ENCODE data around the gene HMG20B.

The HMG20B gene

GRCh38 chr19:3585301-3586126 lies 12.8 kb downstream of the HMG20B start, which contains the start of gene GIPC3:
Gene GIPC3, plus strand, starts transcription at chr19:3585478. Its CDS starts 120 bp downstream, at chr19:3585598.
- DNase-seq: no peak

- no peak for DNase-seq
These were observed 13.4 kb downstream of the HMG20B start for GRCh38 chr19:3586127-3586626.

GRCh38 chr19:3586707-3587346 lies 14.1 kb downstream of the HMG20B start:
- DNase-seq: no peak

GRCh38 chr19:3589439-3589838 lies 16.7 kb downstream of the HMG20B start:
- no peak for DNase-seq

DNA sequence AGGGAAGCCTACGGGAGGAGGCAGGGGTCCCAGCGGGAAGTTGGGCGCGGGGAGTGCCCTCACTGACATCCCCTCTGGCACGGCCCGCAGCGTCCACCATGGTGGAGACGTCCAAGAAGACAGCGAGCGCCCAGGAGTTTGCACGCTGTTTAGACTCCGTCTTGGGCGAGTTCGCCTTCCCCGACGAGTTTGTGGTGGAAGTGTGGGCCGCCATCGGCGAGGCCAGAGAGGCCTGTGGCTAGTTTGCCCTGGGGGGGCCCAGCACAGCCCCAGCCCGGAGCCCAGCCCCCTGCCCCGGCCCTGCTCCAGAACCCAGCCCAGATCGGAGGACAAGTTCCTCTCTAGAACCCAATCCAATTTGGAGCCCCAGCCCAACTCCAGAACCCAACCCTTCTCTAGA lies 17.2 kb downstream of the HMG20B start:
- no peak for DNase-seq

GRCh38 chr19:3590991-3591659 lies 18.4 kb downstream of the HMG20B start:
- no peak for DNase-seq

GRCh38 chr19:3591876-3592613 lies 19.3 kb downstream of the HMG20B start:
- no peak for DNase-seq

GRCh38 chr19:3593156-3593555 lies 20.4 kb downstream of the HMG20B start:
- no peak for DNase-seq

GRCh38 chr19:3595521-3596061 lies 22.8 kb downstream of the HMG20B start:
- DNase-seq: no peak

DNA sequence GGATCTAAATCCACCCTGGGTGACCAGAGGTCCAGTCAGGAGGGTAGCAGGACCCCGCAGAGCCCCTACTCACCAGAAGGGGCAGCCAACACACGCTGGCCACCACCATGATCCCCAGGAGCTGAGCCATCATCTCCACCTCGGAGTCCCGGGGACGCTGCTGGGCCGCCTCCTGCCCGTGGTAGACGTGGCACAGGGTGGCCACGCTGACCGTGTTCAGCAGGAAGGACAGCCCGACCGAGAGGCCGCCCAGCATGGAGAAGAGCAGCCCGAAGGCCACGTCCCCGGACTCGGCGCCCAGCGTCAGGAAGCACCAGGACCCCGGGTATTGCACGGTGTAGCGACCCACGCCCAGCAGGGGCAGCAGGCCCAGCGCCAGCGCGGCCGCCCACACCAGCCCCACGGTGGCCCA lies 27.0 kb downstream of the HMG20B start:
- DNase-seq: no peak

DNA sequence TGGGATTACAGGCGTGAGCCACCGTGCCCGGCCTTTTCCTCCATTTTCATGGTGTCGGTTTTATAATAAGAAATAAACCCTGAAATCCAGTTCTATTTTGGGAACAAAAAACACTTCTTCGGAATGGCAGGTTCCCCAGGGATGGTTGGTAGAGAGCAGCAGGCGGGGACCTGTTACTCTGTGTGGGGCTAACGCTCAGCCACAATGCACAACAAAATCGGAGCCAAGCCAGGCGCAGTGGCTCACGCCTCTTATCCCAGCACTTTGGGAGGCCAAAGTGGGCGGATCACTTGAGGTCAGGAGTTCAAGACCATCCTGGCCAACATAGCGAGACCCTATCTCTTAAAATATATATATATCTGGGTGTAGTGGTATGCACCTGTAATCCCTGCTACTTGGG lies 28.3 kb downstream of the HMG20B start:
- DNase-seq: no peak

GRCh38 chr19:3603121-3603811 lies 30.5 kb downstream of the HMG20B start:
- DNase-seq: no peak

DNA sequence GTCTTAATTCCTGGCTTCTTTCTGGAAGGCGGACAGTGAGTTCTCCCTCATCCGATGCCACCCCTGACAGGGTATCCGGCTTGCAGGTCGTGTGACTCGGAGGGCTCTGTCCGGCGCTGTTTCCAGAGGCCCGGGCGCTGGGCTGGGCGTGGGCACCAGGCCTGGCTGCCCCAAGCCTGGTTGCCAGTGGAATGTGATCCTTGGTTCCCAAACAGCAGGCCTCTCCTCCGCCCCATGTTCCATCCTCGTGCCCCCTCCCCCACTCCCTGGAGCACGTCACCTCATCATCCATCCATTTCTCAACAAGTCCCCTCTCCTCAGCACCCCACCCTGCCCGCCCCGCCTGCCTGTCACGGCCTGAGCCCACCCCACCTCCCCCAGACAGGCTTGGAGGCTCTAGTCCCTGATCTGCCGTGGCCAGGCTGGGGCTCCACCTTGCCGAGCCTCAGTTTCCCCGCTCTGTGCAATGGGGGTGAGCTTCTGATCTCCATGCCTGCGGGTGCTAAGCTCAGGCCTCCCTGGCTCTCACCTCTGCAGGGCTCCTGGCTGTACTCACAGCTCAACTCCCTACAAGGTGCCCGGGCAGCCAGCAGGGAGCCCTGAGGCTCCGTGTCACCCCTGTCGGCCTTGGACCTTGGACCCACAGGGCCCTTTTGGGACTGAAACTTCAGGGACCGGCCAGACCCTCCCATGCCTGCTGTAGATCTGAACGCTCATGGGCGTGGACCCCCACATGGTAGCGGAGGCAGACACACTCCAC lies 31.7 kb downstream of the HMG20B start:
- DNase-seq: no peak

DNA sequence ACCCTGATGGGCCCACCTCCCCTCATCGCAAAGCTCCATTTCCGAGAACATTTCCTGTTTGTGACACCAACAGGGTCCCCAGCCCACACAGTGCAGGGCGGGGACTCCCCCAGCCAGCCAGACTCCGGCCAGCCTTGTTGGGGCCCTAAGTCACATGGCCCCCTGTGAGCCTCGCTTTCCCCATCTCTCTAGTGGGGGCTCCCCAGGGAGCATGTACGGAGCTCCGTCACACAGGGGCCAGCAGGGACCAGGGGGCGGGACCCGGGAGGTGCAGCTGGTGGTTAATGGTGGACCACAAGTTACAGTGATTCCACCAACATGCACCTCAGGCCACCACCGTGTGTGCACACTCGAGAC lies 32.2 kb downstream of the HMG20B start:
- no peak for DNase-seq

DNA sequence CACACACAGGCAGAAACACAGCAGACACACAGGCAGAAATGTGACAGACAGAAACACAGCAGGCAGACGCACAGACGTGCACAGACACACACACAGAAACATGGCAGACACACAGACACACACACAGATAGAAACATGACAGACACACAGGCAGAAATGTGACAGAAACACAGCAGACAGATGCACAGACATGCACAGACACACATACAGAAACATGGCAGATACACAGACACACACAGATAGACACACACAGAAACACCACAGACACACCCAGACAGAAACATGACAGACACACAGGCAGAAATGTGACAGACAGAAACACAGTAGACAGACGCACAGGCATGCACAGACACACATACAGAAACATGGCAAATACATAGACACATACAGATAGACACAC lies 32.6 kb downstream of the HMG20B start:
- DNase-seq: no peak

DNA sequence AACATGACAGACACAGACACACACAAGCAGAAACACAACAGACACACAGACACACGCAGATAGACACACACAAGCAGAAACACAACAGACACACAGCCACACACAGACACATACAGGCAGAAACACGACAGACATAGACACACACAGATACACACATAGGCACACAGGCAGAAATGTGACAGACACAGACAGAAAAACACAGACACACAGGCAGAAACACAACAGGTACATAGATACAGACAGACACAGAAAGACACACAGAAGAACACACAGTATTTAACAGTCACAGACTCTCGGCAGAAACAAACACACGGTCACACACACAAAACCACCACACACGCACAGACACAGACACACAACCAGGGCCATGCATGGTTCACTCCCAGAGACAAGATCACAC lies 33.0 kb downstream of the HMG20B start:
- no peak for DNase-seq

- DNase-seq: no peak
These were observed 33.5 kb downstream of the HMG20B start for GRCh38 chr19:3606174-3606689.

- peak in 1 of 2 experiments; percentile 48 for DNase-seq
These were observed 34.0 kb downstream of the HMG20B start, which contains the start of gene TBXA2R for GRCh38 chr19:3606690-3607289. Gene TBXA2R, minus strand, starts transcription at chr19:3606875. Its CDS starts 6,241 bp downstream, at chr19:3600634.

- no peak for DNase-seq
These were observed 34.7 kb downstream of the HMG20B start for GRCh38 chr19:3607303-3608078.

Data from NCI-H446 (cell line).